HG02870 (cell line): ENCODE measurements around the gene MLXIPL.
"Not testable (repeated sequence)": the region's sequence is repeated elsewhere in the genome, so short reads cannot be mapped to it uniquely, and the experiment has no call there.

Experiments used
- ATAC-seq: cut with Tn5 transposase; IDR thresholded peaks from one replicate; pipeline ENCODE4 v1.9.1; 2021; ENCODE audit warnings: mild to moderate bottlenecking, moderate library complexity; ENCODE audit not compliant: unreplicated experiment

MLXIPL gene

DNA sequence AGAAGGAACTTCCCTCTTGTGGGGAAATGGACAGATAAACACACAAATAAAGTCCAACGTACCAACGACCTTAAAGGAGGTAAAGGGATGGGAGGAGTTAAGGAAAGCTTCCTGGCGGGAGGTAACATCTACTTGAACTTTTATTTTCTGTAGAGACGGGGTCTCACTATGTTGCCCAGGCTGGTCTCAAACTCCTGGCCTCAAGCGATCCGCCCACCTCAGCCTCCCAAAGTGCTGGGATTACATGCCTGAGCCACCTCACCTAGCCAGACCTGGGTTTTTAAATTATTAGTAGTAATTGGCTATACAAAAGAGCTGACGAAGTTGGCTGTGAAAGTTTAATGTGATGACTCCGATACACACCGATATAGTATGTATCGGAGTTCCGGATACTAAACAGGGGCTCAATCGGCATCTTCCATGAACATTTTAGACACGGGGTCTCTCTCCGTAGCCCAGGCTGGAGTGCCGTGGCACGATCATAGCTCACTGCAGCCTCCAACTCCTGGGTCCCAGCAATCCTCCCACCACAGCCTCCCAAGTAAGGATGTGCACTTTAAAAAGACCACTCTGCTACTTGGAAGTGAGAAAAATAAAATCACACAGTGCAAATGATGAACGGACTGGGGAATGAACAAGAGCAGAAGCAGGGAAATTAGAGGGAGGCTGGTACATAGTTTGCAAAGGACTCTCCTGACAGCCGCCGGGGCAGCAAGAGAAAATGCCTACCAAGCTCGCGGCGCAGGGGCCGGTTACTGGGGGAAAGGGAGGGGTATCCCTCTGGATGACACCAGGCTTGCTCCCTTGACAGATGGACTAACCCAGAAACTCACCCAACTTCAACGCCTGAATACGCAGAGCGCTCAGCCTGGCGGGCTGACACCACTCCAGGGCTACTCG lies 67.9 kb downstream of the MLXIPL start:
- ATAC-seq: no peak

- no peak for ATAC-seq
These were observed 68.8 kb downstream of the MLXIPL start for GRCh38 chr7:73555411-73555982.

GRCh38 chr7:73550093-73550492 lies 74.2 kb downstream of the MLXIPL start:
- ATAC-seq: not testable (repeated sequence)

DNA sequence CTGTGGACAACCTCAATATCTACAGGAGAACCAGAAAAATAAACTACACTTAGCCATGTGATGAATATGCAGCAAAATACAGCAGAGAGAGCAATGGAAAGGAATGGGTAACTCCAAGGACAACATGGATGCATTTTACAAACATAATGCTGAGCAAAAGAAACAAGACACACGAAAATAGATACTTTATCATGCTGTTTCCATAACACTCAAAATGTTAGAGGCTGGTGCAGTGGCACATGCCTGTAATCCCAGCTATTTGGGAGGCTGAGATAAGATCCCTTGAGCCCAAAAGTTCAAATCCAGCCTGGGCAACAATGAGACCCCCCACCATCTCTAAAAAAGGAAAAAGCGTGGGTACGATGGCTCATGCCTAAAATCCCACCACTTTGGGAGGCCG lies 75.1 kb downstream of the MLXIPL start:
- no peak for ATAC-seq

DNA sequence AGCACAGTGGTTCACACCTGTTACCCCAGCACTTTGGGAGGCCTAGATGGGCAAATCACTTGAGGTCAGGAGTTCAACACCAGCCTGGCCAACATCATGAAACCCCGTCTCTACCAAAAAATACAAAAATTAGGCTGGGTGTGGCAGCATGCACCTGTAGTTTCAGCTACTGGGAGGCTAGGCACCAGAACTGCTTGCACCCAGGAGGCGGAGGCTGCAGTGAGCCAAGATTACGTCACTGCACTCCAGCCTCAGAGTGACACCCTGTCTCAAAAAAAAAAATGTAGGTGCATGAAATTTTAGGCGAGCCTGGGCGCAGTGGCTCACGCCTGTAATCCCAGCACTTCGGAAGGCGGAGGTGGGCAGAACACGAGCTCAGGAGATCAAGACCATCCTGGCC lies 76.5 kb downstream of the MLXIPL start:
- ATAC-seq: no peak

GRCh38 chr7:73544678-73545077 lies 79.6 kb downstream of the MLXIPL start:
- ATAC-seq: no peak
